HG02973 (cell line): Measurements from ENCODE around the gene ADAT3.

Source experiments
- ATAC-seq: cut with Tn5 transposase; IDR thresholded peaks from one replicate; pipeline ENCODE4 v1.9.1; 2021; ENCODE audit warnings: moderate library complexity; ENCODE audit not compliant: unreplicated experiment

Gene ADAT3

GRCh38 chr19:1912760-1913505, 7.7 kb downstream of the ADAT3 start:
- ATAC-seq, result no peak

- ATAC-seq, result no peak
Measured at GRCh38 chr19:1913781-1914577, 8.8 kb downstream of the ADAT3 start.

GRCh38 chr19:1914826-1915341, 9.7 kb downstream of the ADAT3 start:
- ATAC-seq, result no peak

- ATAC-seq, result no peak
Measured at GRCh38 chr19:1917146-1917545, 11.9 kb downstream of the ADAT3 start.

- ATAC-seq, result no peak
Measured at GRCh38 chr19:1917926-1918325, 12.7 kb downstream of the ADAT3 start.

GRCh38 chr19:1918975-1919374, 13.8 kb downstream of the ADAT3 start:
- ATAC-seq, result no peak

GRCh38 chr19:1920644-1921043, 15.4 kb downstream of the ADAT3 start:
- no peak for ATAC-seq

GRCh38 chr19:1921326-1921725, 16.1 kb downstream of the ADAT3 start:
- no peak for ATAC-seq

- ATAC-seq, result no peak
Measured at GRCh38 chr19:1921825-1922224, 16.6 kb downstream of the ADAT3 start.

- ATAC-seq, result no peak
Measured at GRCh38 chr19:1922803-1923202, 17.6 kb downstream of the ADAT3 start.

- ATAC-seq, result no peak
Measured at GRCh38 chr19:1923319-1923718, 18.1 kb downstream of the ADAT3 start.

GRCh38 chr19:1924320-1924961, 19.2 kb downstream of the ADAT3 start:
- ATAC-seq, result no peak

- no peak for ATAC-seq
Measured at GRCh38 chr19:1925544-1925943, 20.3 kb downstream of the ADAT3 start.

GRCh38 chr19:1929021-1929742, 24.0 kb downstream of the ADAT3 start:
- ATAC-seq, result no peak

GRCh38 chr19:1931445-1931844, 26.2 kb downstream of the ADAT3 start:
- ATAC-seq, result no peak

- no peak for ATAC-seq
Measured at GRCh38 chr19:1932395-1932794, 27.2 kb downstream of the ADAT3 start.

- ATAC-seq, result no peak
Measured at GRCh38 chr19:1933244-1933643, 28.0 kb downstream of the ADAT3 start.

GRCh38 chr19:1933942-1934341, 28.7 kb downstream of the ADAT3 start:
- ATAC-seq, result no peak

- ATAC-seq, result no peak
Measured at GRCh38 chr19:1935484-1936208, 30.4 kb downstream of the ADAT3 start.

- ATAC-seq, result no peak
Measured at GRCh38 chr19:1936430-1936829, 31.2 kb downstream of the ADAT3 start.
